ENCODE results near the gene MIEF1. TPM values are rescaled to one million over a fixed set of nuclear protein-coding genes. Genes with fewer than 3 reads are reported as not detected.

Gene MIEF1
- total and polyA plus RNA-seq, 2 experiments from 2014 or later: 20.6 to 26.2 TPM

- TF ChIP-seq EZH2phosphoT487 (IDR thresholded peaks at IDR 0.05; ENCODE audit: insufficient read depth, low read depth) (no peak), EZH2 (IDR thresholded peaks at IDR 0.05; ENCODE audit: insufficient read depth, poor library complexity, severe bottlenecking) (no peak)
- H2AFZ ChIP-seq: no peak overlapping the region
- H3K9ac ChIP-seq: no peak overlapping the region
- no peak overlapping the region for H3K4me2 ChIP-seq (ENCODE audit: unreplicated experiment)
- H3K9me3 ChIP-seq (ENCODE audit: low read depth): no peaks in the 10 kb centered on the region
- DNase-seq: peak; percentile 21
- no peaks in the 10 kb centered on the region for H3F3A ChIP-seq (ENCODE audit: insufficient read depth)
- no peak overlapping the region for H3K4me3 ChIP-seq
- H3K36me3 ChIP-seq (ENCODE audit: low read depth): no peaks in the 10 kb centered on the region
- H3K27me3 ChIP-seq (replicated peaks; ENCODE audit: insufficient read depth): no peaks in the 10 kb centered on the region
- H3K9me2 ChIP-seq (ENCODE audit: insufficient read depth): no peaks in the 10 kb centered on the region
- H3K27ac ChIP-seq: no peak overlapping the region
- in situ Hi-C loops (cut with MboI): loop anchor here (25.0 kb wide), 1 partner anchor 105 kb away; no protein-coding TSS in a partner anchor
- WGBS, 2 experiments (ENCODE audit: low coverage in 1 of 2, low lambda C conversion rate in 2 of 2, missing lambda C conversion rate in 2 of 2): 70 to 76% methylated on average over 3 of the region's 3 CpGs
- no peaks in the 10 kb centered on the region for H3K4me1 ChIP-seq (ENCODE audit: insufficient read depth)
- no peaks in the 10 kb centered on the region for H4K20me1 ChIP-seq (ENCODE audit: insufficient read depth)
- no peaks in the 10 kb centered on the region for H3K79me2 ChIP-seq (ENCODE audit: insufficient read depth)
Measured at GRCh38 chr22:39482768-39483167, 19.3 kb upstream of the MIEF1 start.

- WGBS, 2 experiments (ENCODE audit: low coverage in 1 of 2, low lambda C conversion rate in 2 of 2, missing lambda C conversion rate in 2 of 2): 74 to 77% methylated on average over 29 to 45 of the region's 45 CpGs
- H3K4me2 ChIP-seq (ENCODE audit: unreplicated experiment): no peak overlapping the region
- no peak overlapping the region for H3K4me3 ChIP-seq
- peak; percentile 17 for DNase-seq
- H3K9me2 ChIP-seq (ENCODE audit: insufficient read depth): no peaks in the 10 kb centered on the region
- no peaks in the 10 kb centered on the region for H3F3A ChIP-seq (ENCODE audit: insufficient read depth)
- H3K9me3 ChIP-seq (ENCODE audit: low read depth): no peaks in the 10 kb centered on the region
- no peak overlapping the region for H3K27ac ChIP-seq
- no peaks in the 10 kb centered on the region for H3K36me3 ChIP-seq (ENCODE audit: low read depth)
- no peak for TF ChIP-seq EZH2 (IDR thresholded peaks at IDR 0.05; ENCODE audit: insufficient read depth, poor library complexity, severe bottlenecking)
- no peak for TF ChIP-seq EZH2phosphoT487 (IDR thresholded peaks at IDR 0.05; ENCODE audit: insufficient read depth, low read depth)
- H3K9ac ChIP-seq: no peak overlapping the region
- H4K20me1 ChIP-seq (ENCODE audit: insufficient read depth): no peaks in the 10 kb centered on the region
- in situ Hi-C loops (cut with MboI): loop anchor here (25.0 kb wide), 1 partner anchor 100 kb away; no protein-coding TSS in a partner anchor
- H3K79me2 ChIP-seq (ENCODE audit: insufficient read depth): no peaks in the 10 kb centered on the region
- H3K4me1 ChIP-seq (ENCODE audit: insufficient read depth): no peaks in the 10 kb centered on the region
- H3K27me3 ChIP-seq (replicated peaks; ENCODE audit: insufficient read depth): no peaks in the 10 kb centered on the region
- no peak overlapping the region for H2AFZ ChIP-seq
Measured at GRCh38 chr22:39486951-39487825, 14.9 kb upstream of the MIEF1 start.

DNA sequence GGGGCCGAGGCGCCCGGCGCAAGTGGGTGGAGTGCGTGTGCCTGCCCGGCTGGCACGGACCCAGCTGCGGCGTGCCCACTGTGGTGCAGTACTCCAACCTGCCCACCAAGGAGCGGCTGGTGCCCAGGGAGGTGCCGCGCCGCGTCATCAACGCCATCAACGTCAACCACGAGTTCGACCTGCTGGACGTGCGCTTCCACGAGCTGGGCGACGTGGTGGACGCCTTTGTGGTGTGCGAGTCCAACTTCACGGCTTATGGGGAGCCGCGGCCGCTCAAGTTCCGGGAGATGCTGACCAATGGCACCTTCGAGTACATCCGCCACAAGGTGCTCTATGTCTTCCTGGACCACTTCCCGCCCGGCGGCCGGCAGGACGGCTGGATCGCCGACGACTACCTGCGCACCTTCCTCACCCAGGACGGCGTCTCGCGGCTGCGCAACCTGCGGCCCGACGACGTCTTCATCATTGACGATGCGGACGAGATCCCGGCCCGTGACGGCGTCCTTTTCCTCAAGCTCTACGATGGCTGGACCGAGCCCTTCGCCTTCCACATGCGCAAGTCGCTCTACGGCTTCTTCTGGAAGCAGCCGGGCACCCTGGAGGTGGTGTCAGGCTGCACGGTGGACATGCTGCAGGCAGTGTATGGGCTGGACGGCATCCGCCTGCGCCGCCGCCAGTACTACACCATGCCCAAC is 14.1 kb upstream of the MIEF1 start:
- TF ChIP-seq EZH2phosphoT487 (IDR thresholded peaks at IDR 0.05; ENCODE audit: insufficient read depth, low read depth) (no peak), EZH2 (IDR thresholded peaks at IDR 0.05; ENCODE audit: insufficient read depth, poor library complexity, severe bottlenecking) (no peak)
- in situ Hi-C loops (cut with MboI): loop anchor here (25.0 kb wide), 1 partner anchor 99 kb away; no protein-coding TSS in a partner anchor
- no peak overlapping the region for H2AFZ ChIP-seq
- H3K4me2 ChIP-seq (ENCODE audit: unreplicated experiment): no peak overlapping the region
- H3K27me3 ChIP-seq (replicated peaks; ENCODE audit: insufficient read depth): no peaks in the 10 kb centered on the region
- no peak overlapping the region for H3K27ac ChIP-seq
- no peaks in the 10 kb centered on the region for H3K36me3 ChIP-seq (ENCODE audit: low read depth)
- DNase-seq: no peak
- H3K79me2 ChIP-seq (ENCODE audit: insufficient read depth): no peaks in the 10 kb centered on the region
- no peaks in the 10 kb centered on the region for H3K9me2 ChIP-seq (ENCODE audit: insufficient read depth)
- whole genome bisulfite sequencing, 2 experiments (ENCODE audit: low coverage in 1 of 2, low lambda C conversion rate in 2 of 2, missing lambda C conversion rate in 2 of 2): 92 to 95% methylated on average over 53 to 70 of the region's 70 CpGs
- 0 out of 2 replicates have a peak, but pooled peaks cover under 1% of the 10 kb centered on the region for H3F3A ChIP-seq (ENCODE audit: insufficient read depth)
- no peak overlapping the region for H3K4me3 ChIP-seq
- no peaks in the 10 kb centered on the region for H3K4me1 ChIP-seq (ENCODE audit: insufficient read depth)
- H3K9ac ChIP-seq: no peak overlapping the region
- no peaks in the 10 kb centered on the region for H4K20me1 ChIP-seq (ENCODE audit: insufficient read depth)
- no peaks in the 10 kb centered on the region for H3K9me3 ChIP-seq (ENCODE audit: low read depth)

- no peak overlapping the region for H2AFZ ChIP-seq
- TF ChIP-seq EZH2phosphoT487 (IDR thresholded peaks at IDR 0.05; ENCODE audit: insufficient read depth, low read depth): no peak
- no peak for TF ChIP-seq EZH2 (IDR thresholded peaks at IDR 0.05; ENCODE audit: insufficient read depth, poor library complexity, severe bottlenecking)
- H3K4me3 ChIP-seq: no peak overlapping the region
- in situ Hi-C loops (cut with MboI): loop anchor here (25.0 kb wide), 1 partner anchor 99 kb away; no protein-coding TSS in a partner anchor
- H3K27me3 ChIP-seq (replicated peaks; ENCODE audit: insufficient read depth): no peaks in the 10 kb centered on the region
- no peaks in the 10 kb centered on the region for H4K20me1 ChIP-seq (ENCODE audit: insufficient read depth)
- H3K36me3 ChIP-seq (ENCODE audit: low read depth): no peaks in the 10 kb centered on the region
- no peak overlapping the region for H3K4me2 ChIP-seq (ENCODE audit: unreplicated experiment)
- H3K79me2 ChIP-seq (ENCODE audit: insufficient read depth): no peaks in the 10 kb centered on the region
- H3F3A ChIP-seq (ENCODE audit: insufficient read depth): peaks cover 6% of the 10 kb centered on the region
- no peak for DNase-seq
- no peak overlapping the region for H3K9ac ChIP-seq
- H3K9me3 ChIP-seq (ENCODE audit: low read depth): no peaks in the 10 kb centered on the region
- H3K9me2 ChIP-seq (ENCODE audit: insufficient read depth): no peaks in the 10 kb centered on the region
- H3K27ac ChIP-seq: no peak overlapping the region
- peaks cover 3% of the 10 kb centered on the region for H3K4me1 ChIP-seq (ENCODE audit: insufficient read depth)
- 89% methylated on average over 28 to 39 of the region's 39 CpGs for WGBS, 2 experiments (ENCODE audit: low coverage in 1 of 2, low lambda C conversion rate in 2 of 2, missing lambda C conversion rate in 2 of 2)
Measured at GRCh38 chr22:39488563-39489083, 13.5 kb upstream of the MIEF1 start.

Measured in GM23248 (cell line).